ENCODE results near the gene PPID.
"Not testable (repeated sequence)": the region's sequence is repeated elsewhere in the genome, so short reads cannot be mapped to it uniquely, and the experiment has no call there.

PPID gene

DNA sequence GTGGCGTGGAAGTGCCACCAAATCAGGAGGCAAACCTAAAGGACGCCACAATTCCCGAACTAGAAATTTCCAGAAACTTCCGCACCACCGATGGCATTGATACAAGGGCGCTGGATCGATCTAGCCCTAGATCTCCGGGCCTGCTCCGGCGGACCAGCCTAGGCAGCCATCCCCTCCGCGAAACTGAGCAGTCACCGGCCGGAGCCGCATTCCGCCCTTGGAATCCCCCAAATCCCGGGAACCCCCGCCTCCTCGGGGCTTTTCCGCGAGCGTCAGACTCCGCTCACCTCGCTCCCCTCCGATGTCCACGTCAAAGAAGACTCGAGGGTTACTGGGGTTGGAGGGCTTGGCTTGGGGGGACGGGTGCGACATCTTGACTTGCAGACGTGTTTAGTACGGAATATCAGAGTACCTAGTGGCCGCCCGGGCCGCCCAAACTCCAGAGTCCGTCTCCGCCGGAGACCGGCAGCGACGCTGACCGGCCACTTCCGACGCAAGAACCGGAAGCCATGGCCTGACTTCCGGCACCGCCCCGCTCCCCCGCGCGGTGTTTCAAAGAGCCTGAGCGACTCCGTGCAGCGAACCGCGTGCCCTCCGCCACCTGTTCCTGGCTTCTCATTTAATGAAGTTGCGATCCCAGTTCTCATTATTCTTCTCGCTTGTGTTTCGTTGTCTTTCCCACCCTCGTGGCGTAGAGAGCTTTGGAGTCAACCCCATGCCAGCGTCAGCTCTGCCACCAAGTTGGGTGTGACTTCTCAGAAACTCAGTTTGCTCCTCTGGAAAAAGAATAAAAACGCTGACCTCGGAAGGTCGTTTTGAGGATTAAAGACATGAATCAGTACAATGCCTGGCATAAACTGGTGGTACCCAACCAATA is at the start of gene PPID:
TSS of gene PPID (minus strand) at position 480 of the 877 bp plus-strand sequence. CDS start at position 372, 108 bp downstream.
- peak; percentile 91 for DNase-seq

DNA sequence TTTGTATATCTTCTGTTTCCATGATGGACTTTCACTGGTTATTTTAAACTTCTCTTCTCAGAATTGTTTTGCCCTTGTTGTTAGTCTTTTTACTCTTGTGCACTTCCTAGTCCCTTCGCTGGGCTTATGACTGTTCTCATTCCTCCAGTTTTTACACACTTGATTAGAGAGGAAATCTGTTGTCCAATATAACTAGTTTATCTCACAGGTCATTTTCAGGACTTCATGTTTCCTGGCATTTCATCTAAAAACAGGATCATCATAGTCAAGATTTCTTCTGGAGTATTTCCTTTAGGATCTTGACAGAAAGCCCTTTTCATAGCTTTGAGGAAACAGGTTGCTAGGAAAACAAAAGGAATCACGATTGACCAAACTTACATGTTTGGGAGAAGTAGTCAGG is 48.6 kb upstream of the PPID start:
- DNase-seq, result no peak

DNA sequence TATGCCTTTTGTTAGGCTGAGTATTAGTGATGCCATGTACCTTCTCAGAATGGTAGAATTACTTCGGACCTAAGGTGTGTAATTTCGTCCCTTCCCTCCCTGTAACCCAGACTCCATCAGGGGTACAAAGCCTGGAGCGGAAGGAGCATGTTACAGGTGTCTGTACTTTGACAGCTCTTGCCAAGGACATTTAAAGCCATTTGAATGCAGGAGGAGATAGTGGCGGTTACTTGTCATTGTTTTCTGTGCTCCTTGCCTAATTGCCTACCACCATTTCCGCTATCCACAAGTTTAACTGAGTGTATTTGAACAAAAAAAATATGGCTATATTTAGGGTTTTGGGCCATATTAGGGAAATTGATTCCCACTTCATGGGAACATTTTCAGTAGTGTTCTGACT is 47.5 kb upstream of the PPID start:
- no peak for DNase-seq

DNA sequence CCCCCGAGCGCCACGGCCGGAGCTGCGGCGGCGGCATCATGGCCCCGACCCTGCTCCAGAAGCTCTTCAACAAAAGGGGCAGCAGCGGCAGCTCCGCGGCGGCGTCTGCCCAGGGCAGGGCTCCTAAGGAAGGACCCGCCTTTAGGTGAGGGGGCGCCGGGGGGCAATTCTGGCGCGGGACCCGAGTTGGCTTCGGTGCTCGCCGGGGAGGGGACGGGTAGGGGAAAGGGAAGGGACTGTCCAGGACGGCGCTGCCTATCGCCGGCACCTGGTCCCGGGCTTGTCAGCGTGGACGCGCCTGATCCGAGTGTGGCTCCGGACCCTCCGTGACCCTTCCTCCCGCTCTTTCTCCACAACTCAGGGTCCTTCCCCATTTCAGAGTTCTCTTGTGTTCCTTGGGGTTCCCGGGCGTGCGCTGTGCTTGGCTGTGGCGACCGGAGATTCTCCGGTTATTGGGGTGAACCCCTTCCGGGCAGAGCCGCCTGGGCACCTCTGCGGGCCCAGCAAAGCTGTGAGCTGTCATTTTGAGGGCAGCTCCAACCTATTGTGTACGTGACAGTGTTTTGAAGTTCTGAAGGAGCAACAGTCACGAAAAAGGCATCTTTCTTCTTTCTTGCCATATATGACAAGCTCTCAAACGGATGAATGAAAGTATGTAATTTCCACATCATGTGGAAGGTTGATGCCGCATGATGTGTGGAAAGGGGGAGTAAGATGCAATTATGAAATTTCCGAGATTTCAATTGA is 46.2 kb upstream of the PPID start:
- peak; percentile 56 for DNase-seq

DNA sequence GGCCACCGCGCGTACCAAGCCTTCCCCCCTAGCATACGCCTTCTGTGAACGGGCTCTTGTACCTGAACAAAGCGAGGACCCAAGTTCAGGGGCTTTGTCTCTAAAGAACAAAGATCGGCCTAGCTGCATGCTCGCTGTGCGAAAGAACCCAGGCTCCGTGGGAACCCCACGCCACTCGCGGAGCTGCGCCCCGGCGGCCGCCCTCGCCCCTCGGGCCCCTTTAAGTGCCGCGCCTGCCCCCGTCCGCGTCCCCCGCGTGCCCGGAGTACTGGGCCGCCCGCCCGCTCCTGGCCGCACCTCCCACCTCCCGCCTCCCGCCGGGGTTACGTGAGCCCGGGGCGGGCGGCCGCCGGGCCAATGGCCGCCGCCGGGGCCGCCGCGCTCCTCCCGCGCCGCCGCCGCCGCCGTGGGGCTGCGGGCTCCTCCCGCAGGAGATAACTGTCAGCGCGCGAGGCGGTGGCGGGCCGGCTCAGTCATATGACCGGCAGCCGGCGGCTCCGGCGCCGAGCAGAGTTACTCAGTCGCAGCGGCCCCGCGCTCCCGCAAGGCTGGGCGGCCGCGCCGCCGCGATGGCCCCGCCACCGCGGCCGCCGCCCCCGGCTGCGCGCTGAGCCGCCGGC is 45.5 kb upstream of the PPID start, which contains the start of gene FNIP2:
TSS of gene FNIP2 (plus strand) at position 472 of the 620 bp plus-strand sequence. CDS start 187 bp downstream, outside the sequence.
- DNase-seq, result peak; percentile 71

DNA sequence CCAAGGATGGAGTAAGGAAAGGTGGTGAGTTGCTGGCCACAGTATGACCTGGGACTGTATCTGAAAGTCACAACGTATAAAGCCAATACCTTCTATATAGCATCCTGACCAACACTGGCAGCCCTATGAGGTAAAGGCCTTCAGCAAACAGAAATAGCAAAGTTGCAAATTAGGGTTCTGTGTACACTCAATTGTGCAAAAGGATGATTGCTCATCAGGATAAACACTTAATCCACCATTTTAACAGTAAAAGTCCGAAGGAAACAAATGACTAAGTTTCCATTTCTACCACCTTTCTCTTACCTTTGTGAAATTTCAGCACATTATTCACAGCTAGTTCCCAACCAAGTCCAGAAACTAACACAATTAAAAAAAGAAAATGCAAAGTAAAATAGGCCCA is 44.3 kb upstream of the PPID start:
- no peak for DNase-seq

DNA sequence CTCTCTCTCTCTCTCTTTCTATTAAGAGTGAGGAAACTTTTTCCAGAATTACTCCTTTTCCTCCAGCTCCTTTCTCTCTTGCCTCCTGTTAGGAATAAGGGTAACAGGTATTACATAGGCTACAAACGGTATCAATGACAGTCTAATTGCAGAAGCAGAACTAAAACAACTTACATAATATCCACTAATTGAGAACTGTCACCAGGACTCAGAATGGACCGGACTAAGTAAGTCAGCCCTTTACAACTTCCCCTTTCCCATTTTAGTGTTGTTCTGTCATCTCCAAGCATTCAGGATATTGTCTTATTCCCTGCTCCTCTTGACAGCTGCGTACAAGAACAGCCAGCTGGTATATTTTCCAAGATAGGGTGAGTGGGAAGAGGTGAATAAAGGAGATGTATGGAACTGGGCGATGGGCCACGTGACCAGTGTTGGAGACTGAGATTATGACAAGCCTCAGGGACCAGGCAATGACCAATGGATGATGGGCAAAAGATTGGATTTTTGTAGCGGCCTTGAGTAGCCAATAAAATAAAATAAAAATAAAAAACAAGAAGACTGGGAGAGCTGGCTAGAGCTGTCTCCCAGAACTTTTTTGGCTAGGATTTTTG is 43.3 kb upstream of the PPID start:
- no peak for DNase-seq

DNA sequence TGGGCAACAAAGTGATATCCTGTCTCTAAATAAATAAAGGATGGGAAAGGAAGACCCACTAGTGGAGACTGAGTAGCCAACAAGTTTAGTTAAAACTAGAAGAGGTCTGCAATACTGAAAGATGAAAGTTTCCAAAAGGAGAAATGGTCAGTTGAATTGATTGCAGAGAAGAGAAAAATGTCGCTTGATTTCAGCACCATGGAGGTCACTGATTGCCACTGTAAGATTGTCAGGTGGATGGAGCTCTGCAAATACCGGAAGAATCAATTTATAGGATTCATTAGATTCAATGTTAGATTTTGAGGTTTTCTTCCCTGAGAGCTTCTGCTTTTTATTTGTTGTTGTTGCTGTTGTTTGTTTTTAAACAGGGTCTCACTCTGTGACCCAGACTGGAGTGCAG is 40.3 kb upstream of the PPID start:
- DNase-seq, result no peak

DNA sequence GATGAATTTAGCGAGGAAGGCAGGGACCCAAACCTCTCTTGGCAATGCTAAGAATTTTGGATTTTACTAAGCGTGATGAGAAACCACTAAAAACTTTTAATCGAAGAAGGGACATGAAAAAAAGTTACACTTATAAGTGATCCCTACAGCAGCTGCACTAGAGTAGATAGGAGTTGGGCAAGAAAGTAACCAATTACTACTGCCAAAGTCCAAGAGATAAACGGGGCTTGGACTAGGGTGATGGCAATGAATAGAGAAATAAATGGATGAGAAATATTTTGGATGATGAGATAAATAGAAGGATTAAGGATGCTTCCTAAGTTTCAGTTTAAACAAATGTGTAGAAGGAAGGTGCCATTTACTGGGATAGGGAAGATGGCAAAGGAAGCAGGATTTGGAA is 39.4 kb upstream of the PPID start:
- DNase-seq, result no peak

DNA sequence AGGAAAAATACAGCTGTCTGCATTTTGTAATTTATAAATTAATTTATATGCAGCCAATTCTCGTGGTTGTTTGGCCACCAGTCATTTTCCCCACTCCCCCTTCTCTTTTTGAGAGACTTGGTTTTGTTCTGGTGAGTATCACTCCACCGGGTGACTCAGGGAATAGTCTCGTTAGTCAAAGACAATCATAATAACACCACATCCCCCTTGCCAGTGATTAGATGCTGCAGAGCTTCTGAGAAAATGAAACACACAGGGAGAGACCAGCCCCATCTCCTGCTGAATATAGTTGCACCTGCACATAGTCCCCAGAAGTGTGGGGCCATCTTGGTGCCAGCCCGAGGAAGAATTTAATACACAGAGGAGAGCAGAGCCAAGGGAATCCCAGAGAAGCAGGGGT is 37.7 kb upstream of the PPID start:
- peak; percentile 30 for DNase-seq

DNA sequence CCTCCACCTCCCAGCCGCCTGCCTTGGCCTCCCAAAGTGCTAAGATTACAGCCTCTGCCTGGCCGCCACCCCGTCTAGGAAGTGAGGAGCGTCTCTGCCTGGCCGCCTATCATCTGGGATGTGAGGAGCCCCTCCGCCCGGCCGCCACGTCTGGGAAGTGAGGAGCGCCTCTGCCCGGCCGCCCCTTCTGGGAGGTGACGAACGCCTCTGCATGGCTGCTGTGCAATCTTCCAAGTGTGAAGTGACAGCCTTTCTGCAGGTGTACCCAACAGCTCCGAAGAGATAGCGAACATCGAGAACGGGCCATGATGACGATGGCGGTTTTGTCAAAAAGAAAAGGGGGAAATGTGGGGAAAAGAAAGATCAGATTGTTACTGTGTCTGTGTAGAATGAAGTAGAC is 36.3 kb upstream of the PPID start:
- not testable (repeated sequence) for DNase-seq

DNA sequence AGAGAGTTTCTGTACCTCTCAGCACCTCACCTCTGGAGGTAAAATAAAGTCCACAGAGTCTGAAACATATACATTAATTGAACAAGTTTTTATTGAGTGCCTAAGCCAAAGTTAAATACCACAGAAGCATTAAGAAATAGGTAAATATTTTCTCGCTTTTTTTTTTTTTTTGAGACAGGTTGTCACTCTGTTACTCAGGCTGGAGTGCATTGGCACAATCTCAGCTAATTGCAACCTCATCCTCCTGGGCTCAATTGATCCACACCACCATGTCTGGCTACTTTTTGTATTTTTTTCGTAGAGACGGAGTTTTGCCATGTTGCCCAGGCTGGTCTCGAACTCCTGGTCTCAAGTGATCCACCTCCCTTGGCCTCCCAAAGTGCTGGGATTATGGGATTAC is 35.5 kb upstream of the PPID start:
- no peak for DNase-seq

DNA sequence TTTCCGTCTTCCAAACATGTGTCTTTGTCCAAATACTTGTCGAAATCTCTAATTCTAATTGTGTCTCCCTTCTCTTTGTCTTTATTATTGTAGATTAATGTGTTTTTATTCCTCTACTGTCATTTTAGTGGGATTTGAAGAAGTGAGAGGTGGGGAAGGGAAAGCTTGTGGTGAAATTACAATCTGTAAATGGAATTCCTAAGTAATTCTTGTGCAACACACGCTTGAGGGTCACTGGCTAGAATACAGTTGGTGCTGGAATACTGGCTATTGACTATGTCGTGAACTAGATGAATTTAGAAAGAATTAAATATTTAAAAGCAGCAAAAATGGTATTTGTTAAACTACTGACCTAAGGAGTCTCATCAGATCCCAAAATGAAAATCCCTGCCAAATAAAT is 34.9 kb upstream of the PPID start:
- no peak for DNase-seq

DNA sequence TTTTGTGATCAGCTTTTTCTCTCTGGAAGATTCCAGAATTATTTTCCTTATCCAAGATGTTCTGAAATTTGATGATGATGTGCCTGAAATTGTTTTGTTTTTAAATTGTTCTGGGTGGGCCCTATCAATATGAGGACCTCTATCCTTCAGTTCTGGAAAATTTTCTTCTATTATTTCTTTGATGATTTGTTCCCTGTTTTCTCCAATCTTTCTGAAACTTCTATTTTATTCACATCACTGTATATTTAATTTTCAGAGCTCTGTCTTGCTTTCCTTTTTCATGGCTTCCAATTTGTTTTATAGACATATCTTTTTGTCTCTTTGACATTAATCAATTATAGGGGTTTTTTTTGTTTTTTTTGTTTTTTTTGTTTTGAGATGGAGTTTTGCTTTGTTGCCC is 33.4 kb upstream of the PPID start:
- DNase-seq, result no peak

DNA sequence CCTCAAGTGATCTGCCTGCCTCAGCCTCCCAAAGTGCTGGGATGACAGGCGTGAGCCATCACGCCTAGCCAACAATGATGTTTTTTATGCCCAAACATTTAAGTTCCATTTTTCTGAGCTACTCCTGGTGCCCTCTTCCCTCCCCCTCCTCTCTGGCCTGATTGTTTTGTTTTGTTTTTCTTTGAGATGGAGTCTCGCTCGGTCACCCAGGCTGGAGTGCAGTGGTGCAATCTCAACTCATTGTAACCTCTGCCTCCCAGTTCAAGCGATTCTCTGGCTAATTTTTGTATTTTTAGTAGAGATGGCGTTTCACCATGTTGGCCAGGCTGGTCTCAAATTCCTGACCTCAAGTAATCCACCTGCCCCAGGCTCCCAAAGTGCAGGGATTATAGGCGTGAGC is 32.6 kb upstream of the PPID start:
- not testable (repeated sequence) for DNase-seq

DNA sequence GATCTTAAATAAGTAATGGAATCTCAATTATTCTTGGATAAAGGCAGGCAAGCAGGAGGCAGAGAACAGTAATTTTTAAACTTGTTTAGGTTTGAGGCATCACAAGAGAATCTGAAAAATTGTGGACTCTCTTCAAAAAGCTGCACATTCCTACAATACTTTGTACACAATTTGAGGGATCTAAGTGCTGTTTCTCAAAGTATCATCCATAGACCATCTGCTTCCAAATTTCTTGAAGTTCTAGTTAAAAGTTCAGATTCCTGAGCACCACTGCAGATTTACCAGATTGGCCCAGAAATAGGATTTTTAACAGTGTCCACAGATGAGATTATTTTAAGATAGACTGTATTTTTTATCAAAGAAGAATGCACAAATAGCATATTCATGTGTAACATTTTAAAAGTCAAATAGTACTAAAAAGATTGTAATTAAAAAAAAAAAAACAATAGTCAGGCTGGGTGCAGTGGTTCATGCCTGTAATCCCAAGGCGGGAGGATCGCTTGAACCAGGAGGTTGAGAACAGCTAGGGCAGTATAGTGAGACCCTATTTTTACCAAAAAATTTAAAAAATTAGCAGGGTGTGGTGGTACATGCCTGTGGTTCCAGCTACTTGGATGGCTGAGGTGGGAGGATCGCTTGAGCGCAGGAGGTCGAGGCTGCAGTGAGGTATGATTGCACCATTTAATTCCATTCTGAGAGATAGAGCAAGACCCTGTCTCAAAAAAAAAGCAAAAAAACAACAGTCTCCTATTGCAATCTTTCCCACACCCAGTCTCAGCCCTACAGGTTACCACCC is 31.4 kb upstream of the PPID start:
- no peak for DNase-seq

DNA sequence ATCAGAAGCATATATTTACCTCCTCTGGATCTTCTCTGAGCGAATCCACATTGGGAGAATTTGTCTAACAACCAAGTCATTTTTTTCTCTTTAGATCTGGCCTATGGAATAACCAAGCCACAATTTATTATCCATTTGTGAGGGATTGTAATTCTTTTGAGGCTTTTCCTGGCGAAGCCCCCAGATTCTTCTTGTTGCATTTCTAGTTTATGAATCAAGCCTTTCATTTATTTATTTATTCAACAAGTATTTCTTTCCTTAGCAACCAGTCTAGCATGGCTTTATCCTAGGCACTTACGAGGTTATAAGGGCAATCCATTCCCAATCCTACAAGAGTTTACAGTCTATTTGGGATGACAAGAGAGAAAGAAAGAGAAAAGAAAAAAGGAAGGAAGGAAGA is 27.2 kb upstream of the PPID start:
- no peak for DNase-seq

DNA sequence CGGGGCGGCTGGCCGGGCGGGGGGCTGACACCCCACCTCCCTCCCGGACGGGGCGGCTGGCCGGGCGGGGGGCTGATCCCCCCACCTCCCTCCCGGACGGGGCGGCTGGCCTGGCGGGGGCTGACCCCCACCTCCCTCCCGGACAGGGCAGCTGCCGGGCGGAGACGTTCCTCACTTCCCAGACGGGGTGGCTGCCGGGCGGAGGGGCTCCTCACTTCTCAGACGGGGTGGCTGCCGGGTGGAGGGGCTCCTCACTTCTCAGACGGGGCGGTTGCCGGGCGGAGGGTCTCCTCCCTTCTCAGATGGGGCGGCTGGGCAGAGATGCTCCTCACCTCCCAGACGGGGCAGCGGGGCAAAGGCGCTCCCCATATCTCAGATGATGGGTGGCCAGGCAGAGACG is 23.3 kb upstream of the PPID start:
- not testable (repeated sequence) for DNase-seq

DNA sequence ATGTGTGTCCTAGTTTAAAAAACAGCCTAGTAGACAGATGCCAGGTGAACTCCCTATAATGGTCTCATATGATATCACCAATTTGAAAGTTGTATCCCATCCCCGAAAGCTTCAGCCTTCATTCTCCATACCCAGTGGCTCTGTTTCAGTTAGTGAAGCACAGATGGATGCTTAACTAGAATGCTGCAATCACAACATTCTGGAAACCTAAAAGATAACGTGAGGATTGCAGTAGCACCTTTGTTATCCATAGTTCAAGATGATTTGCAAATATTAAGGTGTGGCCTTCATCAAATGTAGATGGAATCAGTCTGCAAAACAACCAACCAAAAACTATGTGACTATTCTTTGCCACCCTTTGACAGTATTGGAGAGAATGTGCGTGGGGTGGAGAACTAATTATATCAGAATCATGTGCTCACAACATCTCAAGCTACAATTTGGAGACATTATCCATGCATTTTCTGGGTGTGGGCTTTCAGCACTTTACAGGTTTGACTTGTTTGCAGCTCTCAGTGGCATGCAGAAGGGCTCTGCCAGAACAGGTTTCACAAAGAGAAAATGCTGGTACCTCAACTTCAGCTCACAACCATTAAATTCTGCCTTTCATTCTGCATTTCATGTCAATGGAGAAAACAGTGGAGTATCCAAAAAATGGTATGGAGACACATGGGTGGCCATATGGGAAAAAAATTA is 18.3 kb upstream of the PPID start:
- no peak for DNase-seq

DNA sequence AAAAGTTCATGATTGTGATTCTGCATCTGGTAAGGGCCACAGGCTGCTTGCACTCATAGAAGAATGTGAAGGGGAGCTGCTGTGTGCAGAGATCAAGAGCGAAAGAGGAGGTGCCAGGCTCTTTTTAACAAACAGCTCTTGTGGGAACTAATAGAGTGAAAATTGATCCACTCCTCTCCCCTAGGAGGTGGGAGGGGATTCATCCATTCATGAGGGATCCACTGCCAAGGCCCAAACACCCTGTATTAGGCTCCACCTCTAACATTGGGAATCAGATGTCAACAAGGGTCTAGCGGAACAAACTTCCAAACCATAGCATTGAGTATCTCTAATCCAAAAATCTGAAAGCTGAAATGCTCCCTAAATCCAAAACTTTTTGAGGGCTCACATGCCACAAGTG is 16.4 kb upstream of the PPID start:
- DNase-seq, result no peak

DNA sequence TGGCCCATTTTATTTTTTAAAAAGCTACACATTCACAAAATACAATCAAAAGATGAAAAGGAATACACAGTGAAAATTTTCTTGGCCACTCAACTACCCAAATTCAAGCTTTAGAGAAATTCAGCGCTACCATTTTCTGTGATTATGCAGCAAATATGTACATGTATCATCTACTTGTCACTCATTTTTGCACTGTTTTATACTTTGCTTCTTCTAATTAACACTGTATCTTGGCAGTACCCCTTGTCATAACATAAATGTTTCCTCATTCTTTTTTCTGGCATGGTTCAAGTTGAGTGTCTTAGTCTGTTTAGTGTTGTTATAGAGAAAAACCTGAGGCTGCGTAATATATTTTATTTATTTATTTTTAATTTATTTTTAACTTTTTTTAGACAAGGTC is 15.7 kb upstream of the PPID start:
- no peak for DNase-seq

Measured in activated CD4-positive, alpha-beta T cell treated with anti-CD3 and anti-CD28 coated beads for 48 hours (primary cell).